Subcutaneous abdominal adipose tissue (tissue), 5 donors: ENCODE data around the gene ADGRB2.

Experiments
- H3K27ac ChIP-seq: one replicate; pipeline ENCODE4 v1.7.0; 2013; ENCODE audit warnings: low read depth, mild to moderate bottlenecking, inconsistent platforms, low read length, moderate library complexity
- H3K27me3 ChIP-seq, 5 donors: one replicate each; pipeline ENCODE4 v1.7.0; 2013; ENCODE audit warnings: low read length in 5 of 5, inconsistent platforms in 1 of 5; ENCODE audit not compliant: control insufficient read depth in 5 of 5, insufficient read depth in 4 of 5
- H3K36me3 ChIP-seq, 5 donors: one replicate each; pipeline ENCODE4 v1.7.0; 2013; ENCODE audit warnings: low read length in 5 of 5; ENCODE audit not compliant: control insufficient read depth in 5 of 5, insufficient read depth in 5 of 5
- H3K4me1 ChIP-seq, 5 donors: one replicate each; pipeline ENCODE4 v1.7.0; 2013; ENCODE audit warnings: low read length in 5 of 5, mild to moderate bottlenecking in 3 of 5, moderate library complexity in 1 of 5; ENCODE audit not compliant: control insufficient read depth in 5 of 5, insufficient read depth in 5 of 5
- H3K4me3 ChIP-seq, 5 donors: one replicate each; pipeline ENCODE4 v1.7.0; 2013; ENCODE audit warnings: low read length in 5 of 5, low read depth in 1 of 5
- H3K9ac ChIP-seq, 5 donors: one replicate each; pipeline ENCODE4 v1.7.0; 2013; ENCODE audit warnings: low read length in 5 of 5, mild to moderate bottlenecking in 4 of 5, moderate library complexity in 3 of 5
- H3K9me3 ChIP-seq, 5 donors: one replicate each; pipeline ENCODE4 v1.7.0; 2013; ENCODE audit warnings: low read length in 5 of 5; ENCODE audit not compliant: control insufficient read depth in 5 of 5
- donor health status: healthy.
- donor health status: healthy.
- donor health status: healthy.
- donor health status: healthy.
- donor health status: healthy.

ADGRB2 gene

DNA sequence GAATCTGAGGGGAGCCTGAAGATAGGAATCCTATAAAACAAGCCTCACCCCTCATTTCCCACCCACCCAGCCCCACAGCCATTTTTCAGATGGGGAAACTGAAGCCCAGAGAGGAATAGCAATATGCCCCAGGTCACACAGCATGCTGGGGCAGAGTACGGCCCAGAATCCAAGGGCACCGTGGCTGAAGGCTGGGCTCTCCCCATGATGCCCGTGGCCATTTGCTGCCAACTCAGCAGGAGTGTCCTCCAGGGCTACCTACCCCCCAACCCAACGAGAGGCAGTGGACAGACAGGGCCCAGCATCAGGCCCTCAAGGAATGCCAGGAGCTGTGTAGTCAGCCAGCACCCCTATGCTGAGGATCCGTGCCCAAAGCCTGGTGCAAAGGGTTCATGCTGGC is 68.8 kb downstream of the ADGRB2 start:
- Histone ChIP-seq H3K36me3 (peaks cover 0 to 32% (median 28%) of the 10 kb centered on the region in 5 donors), H3K4me3 (no peak overlapping the region), H3K9ac (no peak overlapping the region), H3K4me1 (peaks cover 1 to 14% (median 10%) of the 10 kb centered on the region in 5 donors), H3K27ac (no peak overlapping the region), H3K27me3 (no peaks in the 10 kb centered on the region), H3K9me3 (no peaks in the 10 kb centered on the region)

DNA sequence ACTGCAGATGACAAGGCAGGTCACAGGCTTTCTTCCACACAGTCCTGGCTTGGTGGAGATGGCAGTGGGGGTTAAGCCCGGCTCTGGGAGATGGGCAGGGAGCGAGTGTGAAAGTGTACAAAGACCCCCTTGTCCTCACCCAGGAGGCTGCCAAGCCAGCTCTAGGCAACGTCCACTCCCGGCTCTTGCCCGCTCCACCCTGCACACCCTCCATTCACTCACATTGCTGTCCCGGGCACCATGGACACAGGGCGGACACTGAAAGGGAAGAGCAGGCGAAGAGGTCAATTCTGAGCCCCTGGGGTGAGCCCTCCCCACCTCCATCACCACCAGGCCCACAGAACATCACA is 69.2 kb downstream of the ADGRB2 start:
- Histone ChIP-seq H3K9ac (no peak overlapping the region), H3K9me3 (no peaks in the 10 kb centered on the region), H3K4me3 (no peak overlapping the region), H3K27ac (no peak overlapping the region), H3K4me1 (peaks cover 0 to 10% (median 6%) of the 10 kb centered on the region in 5 donors), H3K36me3 (peaks cover 0 to 33% (median 28%) of the 10 kb centered on the region in 5 donors), H3K27me3 (no peaks in the 10 kb centered on the region)

DNA sequence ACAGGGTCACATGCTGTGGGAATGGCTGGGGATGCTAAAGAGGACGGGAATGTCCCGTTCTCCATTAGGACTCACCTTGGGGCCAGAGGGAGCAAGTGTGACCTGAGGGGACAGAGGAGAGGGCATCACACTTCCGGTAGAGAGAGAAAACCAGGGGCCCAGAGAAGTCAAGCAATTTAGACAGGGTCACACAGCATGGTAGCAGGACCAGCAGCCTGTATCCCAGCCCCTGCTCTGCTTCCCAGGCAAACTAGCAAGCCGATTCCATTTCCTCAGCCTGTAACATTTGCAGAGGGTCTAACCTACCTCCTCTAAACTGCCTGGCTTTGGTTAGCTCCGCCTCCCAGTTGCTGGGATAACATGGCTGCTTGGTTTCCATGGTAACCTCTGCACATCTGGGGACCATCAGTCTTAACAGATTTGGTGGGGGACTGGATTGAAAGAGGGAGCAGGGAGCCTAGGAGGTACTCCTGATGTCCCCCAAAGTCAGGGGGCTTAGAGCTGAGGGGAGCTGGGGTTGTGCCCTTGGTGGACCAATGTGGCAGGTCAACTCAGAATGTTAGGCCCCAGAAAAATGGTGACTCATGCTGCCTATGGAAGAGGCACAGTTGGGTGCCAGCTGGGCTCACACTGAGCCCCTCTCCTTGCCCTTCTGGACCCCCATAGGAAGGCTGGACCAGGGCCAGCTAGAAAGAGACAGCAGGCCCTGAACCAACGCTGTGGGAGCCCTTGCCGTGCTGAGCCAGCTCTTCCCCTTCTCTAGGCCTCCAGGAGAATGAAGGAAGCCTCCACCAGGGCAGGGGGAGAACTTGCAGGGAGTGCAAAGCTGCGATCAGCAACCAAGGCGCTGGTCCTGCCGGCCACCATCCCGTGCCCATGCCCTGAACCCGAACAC is 69.8 kb downstream of the ADGRB2 start:
- Histone ChIP-seq H3K4me1 (peaks cover 0 to 4% (median 2%) of the 10 kb centered on the region in 5 donors), H3K36me3 (peaks cover 0 to 32% (median 26%) of the 10 kb centered on the region in 5 donors), H3K9ac (no peak overlapping the region), H3K4me3 (no peak overlapping the region), H3K9me3 (no peaks in the 10 kb centered on the region), H3K27me3 (no peaks in the 10 kb centered on the region), H3K27ac (no peak overlapping the region)

DNA sequence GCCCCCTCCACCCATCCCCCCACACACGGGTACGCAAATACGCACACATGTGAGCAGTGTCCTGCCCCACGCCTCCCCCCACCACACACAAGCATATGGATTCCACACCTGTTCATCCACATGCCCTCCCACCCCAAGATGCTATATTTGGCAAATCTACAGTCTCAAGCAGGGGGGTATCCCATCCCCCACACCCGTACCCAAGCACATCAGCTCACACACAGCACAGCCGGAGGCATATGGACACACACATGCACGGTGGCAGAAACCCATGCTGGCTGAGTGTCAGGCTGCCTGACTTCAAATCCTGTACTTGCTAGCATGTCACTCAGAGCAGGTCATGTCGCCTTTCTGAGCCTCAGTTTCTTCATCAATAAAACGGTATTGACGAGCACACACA is 70.9 kb downstream of the ADGRB2 start:
- Histone ChIP-seq H3K27me3 (no peaks in the 10 kb centered on the region), H3K4me3 (no peak overlapping the region), H3K36me3 (peaks cover 0 to 31% (median 30%) of the 10 kb centered on the region in 5 donors), H3K9me3 (no peaks in the 10 kb centered on the region), H3K27ac (no peak overlapping the region), H3K4me1 (no peaks in the 10 kb centered on the region), H3K9ac (no peak overlapping the region)

DNA sequence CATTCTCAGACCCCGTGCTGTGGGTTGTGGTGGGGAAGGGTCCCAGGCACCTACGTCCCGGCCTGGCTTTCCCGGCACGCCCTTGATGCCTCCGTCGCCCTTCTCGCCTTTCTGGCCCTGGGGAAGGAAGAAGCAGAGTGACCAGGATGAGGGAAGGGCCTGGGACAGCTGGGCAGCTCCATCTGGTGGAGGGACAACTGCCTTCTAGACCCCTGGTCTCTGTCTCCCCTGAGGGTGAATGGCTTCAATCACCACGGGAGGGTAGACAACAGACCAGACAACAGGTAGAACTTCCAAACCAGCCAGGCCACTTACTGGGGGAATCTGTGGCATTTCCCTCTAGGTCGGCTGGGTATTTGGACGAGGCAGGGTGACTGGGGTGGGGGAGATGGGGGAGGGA is 72.2 kb downstream of the ADGRB2 start:
- Histone ChIP-seq H3K27me3 (no peaks in the 10 kb centered on the region), H3K36me3 (peaks cover 0 to 27% (median 24%) of the 10 kb centered on the region in 5 donors), H3K9ac (no peak overlapping the region), H3K4me1 (no peaks in the 10 kb centered on the region), H3K4me3 (no peak overlapping the region), H3K27ac (no peak overlapping the region), H3K9me3 (no peaks in the 10 kb centered on the region)

DNA sequence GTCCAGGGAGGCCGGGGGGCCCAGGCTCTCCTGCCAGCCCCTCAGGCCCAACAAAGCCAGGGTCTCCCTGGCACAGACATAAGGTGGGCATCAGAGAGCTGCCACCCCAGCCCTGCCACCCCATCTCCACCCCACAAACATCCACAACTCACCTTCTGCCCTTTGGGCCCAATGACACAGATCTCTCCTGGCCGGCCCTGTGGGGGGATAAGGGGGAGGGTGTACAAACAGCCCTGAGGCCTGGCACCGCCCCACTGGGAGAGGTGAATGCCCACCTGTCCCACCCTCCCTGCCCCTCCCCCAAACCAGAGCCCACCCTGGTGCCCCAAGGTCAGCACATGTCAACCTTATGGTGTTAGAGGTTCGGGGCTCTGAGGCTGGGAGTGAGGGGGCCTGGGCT is 72.7 kb downstream of the ADGRB2 start:
- Histone ChIP-seq H3K4me3 (no peak overlapping the region), H3K4me1 (no peaks in the 10 kb centered on the region), H3K36me3 (peaks cover 0 to 25% (median 19%) of the 10 kb centered on the region in 5 donors), H3K27me3 (no peaks in the 10 kb centered on the region), H3K9ac (no peak overlapping the region), H3K27ac (no peak overlapping the region), H3K9me3 (no peaks in the 10 kb centered on the region)

DNA sequence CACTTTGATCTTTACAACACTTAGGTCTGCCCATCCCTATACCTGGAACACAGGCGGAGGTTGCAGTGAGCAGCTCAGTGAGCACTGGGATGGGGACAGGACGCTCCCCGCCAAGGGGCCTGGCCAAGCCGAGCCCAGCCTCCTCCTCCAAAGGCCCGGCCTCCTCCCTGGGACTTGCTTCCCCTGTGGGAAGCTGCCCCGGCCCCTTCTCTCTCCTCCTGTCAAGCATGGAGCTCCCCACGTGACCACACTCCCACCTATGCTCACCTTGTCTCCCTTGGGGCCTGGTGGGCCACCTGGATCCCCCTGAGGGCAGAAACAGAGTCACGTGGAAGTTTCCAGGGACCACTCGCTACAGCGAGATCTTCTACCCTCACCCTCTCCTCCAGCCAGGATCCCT is 73.2 kb downstream of the ADGRB2 start:
- Histone ChIP-seq H3K4me3 (no peak overlapping the region), H3K36me3 (peaks cover 0 to 28% (median 21%) of the 10 kb centered on the region in 5 donors), H3K4me1 (no peaks in the 10 kb centered on the region)

DNA sequence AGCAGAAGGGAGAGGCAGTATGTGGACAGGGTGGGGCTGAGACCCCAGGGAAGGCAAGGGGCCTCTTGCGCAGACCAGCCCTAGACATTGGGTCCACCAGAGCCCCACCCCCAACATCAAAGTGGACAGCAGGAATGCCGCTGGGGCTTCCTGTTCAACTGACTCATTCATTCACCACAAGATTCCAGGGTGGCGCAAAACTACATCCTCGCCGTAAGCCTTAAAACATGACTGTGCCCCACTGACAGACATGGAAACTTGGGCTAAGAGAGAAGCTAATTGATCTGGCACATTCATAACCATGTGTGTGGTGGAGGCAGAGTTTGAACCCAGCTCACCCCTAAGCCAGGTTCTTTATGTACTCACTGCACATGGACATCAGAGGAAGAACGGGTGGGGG is 74.3 kb downstream of the ADGRB2 start:
- H3K27ac ChIP-seq = no peak overlapping the region
- H3K27me3 ChIP-seq = peaks cover 0 to 3% (median 0%) of the 10 kb centered on the region in 5 donors
- no peak overlapping the region for H3K9ac ChIP-seq
- no peaks in the 10 kb centered on the region for H3K9me3 ChIP-seq
- H3K4me3 ChIP-seq = no peak overlapping the region
- H3K4me1 ChIP-seq = no peaks in the 10 kb centered on the region
- H3K36me3 ChIP-seq = peaks cover 0 to 34% (median 18%) of the 10 kb centered on the region in 5 donors

More for the DNA sequence above, 73.2 kb downstream of the ADGRB2 start:
- peaks cover 0 to under 1% (median 0%) of the 10 kb centered on the region in 5 donors for H3K27me3 ChIP-seq
- H3K27ac ChIP-seq = no peak overlapping the region
- H3K9ac ChIP-seq = no peak overlapping the region
- no peaks in the 10 kb centered on the region for H3K9me3 ChIP-seq

DNA sequence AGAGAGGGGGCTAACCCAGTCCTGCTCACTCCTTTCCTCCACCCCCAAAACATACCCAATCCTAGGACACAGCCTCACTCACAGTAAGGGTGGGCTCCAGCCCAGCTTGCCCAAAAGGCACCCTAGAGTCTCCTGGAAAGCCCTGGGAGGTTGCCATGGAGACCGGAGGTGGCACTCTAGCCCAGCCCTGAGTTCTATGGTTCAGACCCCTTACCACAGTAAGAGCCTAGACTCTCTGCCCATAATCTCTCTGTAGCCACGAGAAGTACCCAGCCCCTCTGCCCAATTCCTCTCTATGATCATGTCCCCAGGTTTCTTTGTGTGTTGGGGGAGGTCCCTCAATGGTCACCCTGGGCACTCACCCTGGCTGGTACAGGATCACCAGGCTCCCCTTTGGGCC is 74.8 kb downstream of the ADGRB2 start:
- H3K4me1 ChIP-seq = no peaks in the 10 kb centered on the region
- no peak overlapping the region for H3K4me3 ChIP-seq
- no peak overlapping the region for H3K27ac ChIP-seq
- H3K9ac ChIP-seq = no peak overlapping the region
- no peaks in the 10 kb centered on the region for H3K9me3 ChIP-seq
- peaks cover 0 to 34% (median 18%) of the 10 kb centered on the region in 5 donors for H3K36me3 ChIP-seq
- peaks cover 0 to 3% (median 0%) of the 10 kb centered on the region in 5 donors for H3K27me3 ChIP-seq

DNA sequence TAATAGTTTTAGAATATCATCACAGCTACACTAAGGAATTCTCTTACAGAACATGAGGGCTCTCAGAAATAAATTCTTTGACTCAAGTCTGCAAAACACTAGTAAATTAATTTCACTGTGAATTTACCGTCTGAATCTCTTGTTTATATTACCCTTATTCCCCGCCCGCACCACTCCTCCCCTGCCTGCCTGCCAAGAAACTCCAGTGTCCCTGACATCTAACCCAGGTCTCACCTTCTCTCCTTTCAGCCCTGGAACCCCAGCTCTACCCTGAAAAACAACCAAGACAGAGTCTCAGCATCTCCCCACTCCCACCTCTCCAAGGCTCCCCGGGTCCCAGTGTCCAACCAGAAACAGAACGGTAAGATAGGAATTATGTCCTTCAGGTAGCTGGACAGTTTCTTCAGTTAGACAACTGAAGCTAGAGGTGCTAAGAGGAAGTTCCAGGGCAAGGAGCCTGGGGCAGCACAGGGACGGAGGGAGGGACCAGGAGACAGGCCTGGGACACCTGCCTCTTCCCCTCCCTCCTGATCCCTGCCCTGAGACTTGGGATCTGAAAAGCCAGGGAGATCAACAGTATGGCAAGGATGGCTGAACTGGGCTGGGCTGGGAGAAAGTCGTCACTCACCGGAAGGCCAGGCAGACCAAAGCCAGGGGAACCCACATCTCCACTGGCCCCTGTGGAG is 75.8 kb downstream of the ADGRB2 start:
- Histone ChIP-seq H3K27ac (no peak overlapping the region), H3K4me3 (no peak overlapping the region), H3K9ac (no peak overlapping the region), H3K9me3 (no peaks in the 10 kb centered on the region), H3K27me3 (peaks cover 0 to 3% (median 0%) of the 10 kb centered on the region in 5 donors), H3K36me3 (peaks cover 0 to 35% (median 16%) of the 10 kb centered on the region in 5 donors), H3K4me1 (no peaks in the 10 kb centered on the region)
